ENCODE results near the gene FAM25G. TPM values are rescaled to one million over a fixed set of nuclear protein-coding genes. Genes with fewer than 3 reads are reported as not detected.

FAM25G gene
- total and polyA plus RNA-seq, 2 of the 4 experiments (the other 2 are of a cell fraction) = not detected

- Histone ChIP-seq H3K14ac (replicated peaks; ENCODE audit: low read depth, low read length) (no peak overlapping the region), H3K27ac (ENCODE audit: insufficient read depth, low read length) (no peak overlapping the region), H2BK15ac (ENCODE audit: low read depth, low read length) (no peak overlapping the region), H3K9ac (ENCODE audit: low read depth, low read length) (no peak overlapping the region), H3K4ac (ENCODE audit: low read depth, low read length) (no peak overlapping the region), H3K4me2 (ENCODE audit: low read depth, low read length) (no peak overlapping the region), H4K91ac (ENCODE audit: insufficient read depth, low read depth, low read length) (no peak overlapping the region), H3K56ac (ENCODE audit: extremely low read depth, insufficient read depth, low read length) (no peak overlapping the region), H3K36me3 (ENCODE audit: control insufficient read depth, insufficient read depth, low read length) (no peaks in the 10 kb centered on the region), H2AK9ac (replicated peaks; ENCODE audit: low read depth, low read length, poor library complexity) (no peak overlapping the region), H4K8ac (ENCODE audit: low read depth in 2 of 2, low read length in 2 of 2) (no peak overlapping the region), H2AFZ (replicated peaks; ENCODE audit: low read length, poor library complexity) (no peak overlapping the region), H4K20me1 (ENCODE audit: insufficient read depth, low read length) (no peaks in the 10 kb centered on the region), H2BK120ac (ENCODE audit: low read depth, low read length) (no peak overlapping the region), H2BK5ac (ENCODE audit: low read depth, low read length, poor library complexity, severe bottlenecking) (no peak overlapping the region), H3K27me3 (ENCODE audit: control insufficient read depth, insufficient read depth, low read length) (peaks cover 32% of the 10 kb centered on the region), H3K9me1 (ENCODE audit: insufficient read depth, low read length) (peaks cover 6% of the 10 kb centered on the region), H3K4me1 (ENCODE audit: control insufficient read depth, insufficient read depth, low read length) (no peaks in the 10 kb centered on the region), H2AK5ac (ENCODE audit: low read depth, low read length) (no peak overlapping the region), H3K79me1 (ENCODE audit: low read depth in 1 of 2, low read length in 2 of 2) (no peaks in the 10 kb centered on the region), H3K4me3 (ENCODE audit: insufficient read depth, low read depth, low read length) (no peak overlapping the region), H3K23ac (ENCODE audit: low read depth, low read length) (no peak overlapping the region), H3K9me3 (ENCODE audit: control insufficient read depth, insufficient read depth, low read length) (peaks cover 15% of the 10 kb centered on the region), H4K5ac (ENCODE audit: low read depth, low read length) (no peak overlapping the region), H3K18ac (ENCODE audit: low read depth, low read length) (no peak overlapping the region), H2BK20ac (ENCODE audit: low read depth, low read length) (no peak overlapping the region)
- no peak for TF ChIP-seq POLR2A (IDR thresholded peaks at IDR 0.05; ENCODE audit: low read depth, low read length)
- TF ChIP-seq RCOR1 (IDR thresholded peaks at IDR 0.05; ENCODE audit: insufficient replicate concordance, low read length) = no peak
- TF ChIP-seq BHLHE40 (IDR thresholded peaks at IDR 0.05; ENCODE audit: low read depth, low read length) = no peak
- no peak for TF ChIP-seq RAD21 (IDR thresholded peaks at IDR 0.05; ENCODE audit: low read length)
- TF ChIP-seq FOS (IDR thresholded peaks at IDR 0.05; ENCODE audit: low read depth, low read length) = no peak
- TF ChIP-seq MAZ (IDR thresholded peaks at IDR 0.05; ENCODE audit: borderline replicate concordance, low read depth, low read length) = no peak
- no peak for TF ChIP-seq SMC3 (IDR thresholded peaks at IDR 0.05; ENCODE audit: low read depth, low read length)
- TF ChIP-seq CTCF (conservative IDR thresholded peaks at IDR 0.05; ENCODE audit: low read depth, low read length) = no peak
- no peak for TF ChIP-seq NFE2L2 (IDR thresholded peaks at IDR 0.05; ENCODE audit: low read depth, low read length)
- TF ChIP-seq MAFK (IDR thresholded peaks at IDR 0.05; ENCODE audit: low read depth, low read length) = no peak
- no peak for TF ChIP-seq USF2 (IDR thresholded peaks at IDR 0.05; ENCODE audit: low read depth, low read length)
- no peak for TF ChIP-seq RFX5 (IDR thresholded peaks at IDR 0.05; ENCODE audit: low read depth, low read length)
- no peak for TF ChIP-seq CHD1 (IDR thresholded peaks at IDR 0.05; ENCODE audit: low read depth, low read length)
- no peak for TF ChIP-seq ELK1 (IDR thresholded peaks at IDR 0.05; ENCODE audit: borderline replicate concordance, low read depth, low read length)
- TF ChIP-seq CEBPB (IDR thresholded peaks at IDR 0.05; ENCODE audit: low read depth, low read length) = no peak
- TF ChIP-seq MXI1 (IDR thresholded peaks at IDR 0.05; ENCODE audit: borderline replicate concordance, low read depth, low read length) = no peak
- in situ Hi-C loops (cut with MboI; ENCODE audit: low sequenced_read_pairs) = no loop called here
- dilution Hi-C loops (cut with HindIII; ENCODE audit: low sequenced_read_pairs, unreplicated experiment) = no loop called here
- ChIA-PET POLR2A (ENCODE audit: unreplicated experiment) (no interaction called here), CTCF (no interaction called here)
- DNase-seq (no peak), ATAC-seq (ENCODE audit: low read depth) (no peak)
- 65% methylated on average over 2 of the region's 2 CpGs; no CpG with 5 or more reads in 1 of the 2 experiments for WGBS, 2 experiments (ENCODE audit: extremely low coverage in 2 of 2, insufficient read length in 1 of 2)
- no TSS peak for BruUV-seq (replicated peaks)
- intact Hi-C loops (cut with micrococcal nuclease) = no loop called here
Measured at GRCh38 chr10:47443145-47443544, 48.4 kb downstream of the FAM25G start.

Measured in IMR-90 (cell line).